Tibial artery (tissue), 4 donors: ENCODE measurements around the gene DERL2.

ENCODE experiments used
- DNase-seq, 2 donors: peaks; one replicate each; pipeline ENCODE4 v3.0.0-alpha.2; 2019
- H3K27ac ChIP-seq, 2 donors: fragments of 200-600 bp; sonication (generic) in 1 of 2; 1 replicate in 1 of 2; 2 replicates in 1 of 2; pipeline ENCODE4 v1.5.1; 2018 to 2019; ENCODE audit warnings: mild to moderate bottlenecking in 1 of 2
- H3K27me3 ChIP-seq, 2 donors: fragments of 200-600 bp; sonication (generic) in 1 of 2; one replicate each; pipeline versions ENCODE4 v1.5.1 to v1.6.0; 2016 to 2019
- H3K36me3 ChIP-seq, 3 donors: fragments of 200-600 bp; sonication (generic) in 2 of 3; one replicate each; pipeline ENCODE4 v1.5.1; 2016 to 2019; ENCODE audit warnings: mild to moderate bottlenecking in 2 of 3
- H3K4me1 ChIP-seq, 4 donors: fragments of 200-600 bp; sonication (generic) in 2 of 4; 1 replicate in 3 of 4; 2 replicates in 1 of 4; pipeline ENCODE4 v1.5.1; 2016 to 2019
- H3K4me3 ChIP-seq, 2 donors: fragments of 200-600 bp; sonication (generic) in 1 of 2; 1 replicate in 1 of 2; 2 replicates in 1 of 2; pipeline ENCODE4 v1.5.1; 2018 to 2019; ENCODE audit warnings: mild to moderate bottlenecking in 2 of 2
- H3K9me3 ChIP-seq, 3 donors: fragments of 200-600 bp; sonication (generic) in 1 of 3; one replicate each; pipeline ENCODE4 v1.5.1; 2016 to 2019
- intact Hi-C: fragments of 100-400 bp; cut with DNase I; formaldehyde crosslinking; loops from one replicate; pipeline ENCODE4 v1.15.0; 2023; ENCODE audit warnings: low total_unique reads
- TF ChIP-seq, protein P1 (sequence below), 2 experiments: fragments of 200-600 bp in 1 of 2; fragments of 450-650 bp in 1 of 2; IDR thresholded peaks; one replicate each; pipeline ENCODE4 v1.5.1; 2017 to 2019; ENCODE audit warnings: antibody characterized with exemption in 2 of 2, mild to moderate bottlenecking in 1 of 2, moderate library complexity in 1 of 2

DERL2 gene

DNA sequence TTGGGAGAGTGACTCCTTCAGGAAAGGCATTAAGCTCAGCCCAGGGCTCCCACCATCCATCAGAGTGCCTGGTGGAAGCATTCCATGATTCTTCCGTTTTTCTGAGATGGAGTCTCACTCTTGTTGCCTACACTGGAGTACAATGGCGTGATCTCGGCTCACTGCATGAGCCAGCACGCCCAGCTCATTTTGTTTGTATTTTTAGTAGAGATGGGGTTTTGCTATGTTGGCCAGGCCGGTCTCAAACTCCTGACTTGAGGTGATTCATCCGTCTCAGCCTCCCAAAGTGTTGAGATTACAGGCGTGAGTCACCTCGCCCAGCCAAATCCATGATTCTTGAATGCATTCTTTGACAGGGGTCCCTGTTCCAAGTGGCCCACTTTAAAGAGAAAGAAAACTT, 23.5 kb upstream of the DERL2 start:
- Histone ChIP-seq H3K27me3 (no peaks in the 10 kb centered on the region), H3K4me3 (no peak overlapping the region), H3K4me1 (no peaks in the 10 kb centered on the region), H3K27ac (no peak overlapping the region), H3K9me3 (no peaks in the 10 kb centered on the region), H3K36me3 (peaks cover 0 to 20% (median 5%) of the 10 kb centered on the region in 3 donors)
- intact Hi-C loops = no loop called here
- DNase-seq = no peak
- TF ChIP-seq, protein P1, sequence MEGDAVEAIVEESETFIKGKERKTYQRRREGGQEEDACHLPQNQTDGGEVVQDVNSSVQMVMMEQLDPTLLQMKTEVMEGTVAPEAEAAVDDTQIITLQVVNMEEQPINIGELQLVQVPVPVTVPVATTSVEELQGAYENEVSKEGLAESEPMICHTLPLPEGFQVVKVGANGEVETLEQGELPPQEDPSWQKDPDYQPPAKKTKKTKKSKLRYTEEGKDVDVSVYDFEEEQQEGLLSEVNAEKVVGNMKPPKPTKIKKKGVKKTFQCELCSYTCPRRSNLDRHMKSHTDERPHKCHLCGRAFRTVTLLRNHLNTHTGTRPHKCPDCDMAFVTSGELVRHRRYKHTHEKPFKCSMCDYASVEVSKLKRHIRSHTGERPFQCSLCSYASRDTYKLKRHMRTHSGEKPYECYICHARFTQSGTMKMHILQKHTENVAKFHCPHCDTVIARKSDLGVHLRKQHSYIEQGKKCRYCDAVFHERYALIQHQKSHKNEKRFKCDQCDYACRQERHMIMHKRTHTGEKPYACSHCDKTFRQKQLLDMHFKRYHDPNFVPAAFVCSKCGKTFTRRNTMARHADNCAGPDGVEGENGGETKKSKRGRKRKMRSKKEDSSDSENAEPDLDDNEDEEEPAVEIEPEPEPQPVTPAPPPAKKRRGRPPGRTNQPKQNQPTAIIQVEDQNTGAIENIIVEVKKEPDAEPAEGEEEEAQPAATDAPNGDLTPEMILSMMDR (IDR thresholded peaks at IDR 0.05) = no peak

DNA sequence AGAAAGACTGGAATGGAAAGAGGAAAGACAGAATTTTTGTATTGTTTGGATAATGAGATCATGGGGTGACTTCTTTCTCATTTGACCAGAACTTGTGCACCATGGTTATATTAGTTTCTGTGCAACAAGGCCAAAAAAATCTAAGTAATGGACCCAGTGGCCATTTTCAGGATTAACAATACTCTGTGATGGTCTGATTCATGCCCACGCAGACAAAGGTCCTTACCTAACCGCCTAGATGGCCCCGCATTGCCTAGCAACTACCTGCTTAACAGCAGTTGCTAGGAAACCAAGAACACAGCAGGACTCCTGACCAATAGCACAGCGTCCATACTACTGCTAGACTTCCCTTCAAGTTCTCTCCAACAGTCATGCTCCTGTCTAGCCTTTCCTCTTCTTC, 22.8 kb upstream of the DERL2 start:
- no peaks in the 10 kb centered on the region for H3K4me1 ChIP-seq
- no peak overlapping the region for H3K27ac ChIP-seq
- TF ChIP-seq, protein P1 (IDR thresholded peaks at IDR 0.05) = no peak
- peaks cover 0 to 16% (median 0%) of the 10 kb centered on the region in 3 donors for H3K36me3 ChIP-seq
- H3K9me3 ChIP-seq = no peaks in the 10 kb centered on the region
- H3K27me3 ChIP-seq = no peaks in the 10 kb centered on the region
- no peak overlapping the region for H3K4me3 ChIP-seq
- no peak for DNase-seq
- intact Hi-C loops = no loop called here

DNA sequence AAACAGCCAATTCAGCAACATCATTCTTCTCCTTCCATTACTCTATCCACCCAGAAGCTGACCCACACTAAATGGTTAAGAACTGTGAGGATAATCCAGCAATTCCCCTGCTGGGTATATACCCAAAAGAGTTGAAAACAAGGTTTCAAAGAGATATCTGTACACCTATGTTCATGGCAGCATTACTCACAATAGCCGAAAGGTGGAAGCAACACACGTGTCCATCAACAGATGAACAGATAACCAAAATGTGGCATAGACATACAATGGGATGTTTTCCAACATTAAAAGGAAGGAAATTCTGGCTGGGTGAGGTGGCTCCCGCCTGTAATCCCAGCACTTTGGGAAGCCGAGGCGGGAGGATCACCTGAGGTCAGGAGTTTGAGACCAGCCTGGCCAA, 20.3 kb upstream of the DERL2 start:
- no peak for DNase-seq
- H3K27ac ChIP-seq = no peak overlapping the region
- H3K9me3 ChIP-seq = no peaks in the 10 kb centered on the region
- TF ChIP-seq, protein P1 (IDR thresholded peaks at IDR 0.05) = no peak
- H3K4me1 ChIP-seq = peaks cover 0 to 4% (median 1%) of the 10 kb centered on the region in 4 donors
- no peak overlapping the region for H3K4me3 ChIP-seq
- intact Hi-C loops = no loop called here
- no peaks in the 10 kb centered on the region for H3K27me3 ChIP-seq
- peaks cover 0 to 16% (median 0%) of the 10 kb centered on the region in 3 donors for H3K36me3 ChIP-seq

DNA sequence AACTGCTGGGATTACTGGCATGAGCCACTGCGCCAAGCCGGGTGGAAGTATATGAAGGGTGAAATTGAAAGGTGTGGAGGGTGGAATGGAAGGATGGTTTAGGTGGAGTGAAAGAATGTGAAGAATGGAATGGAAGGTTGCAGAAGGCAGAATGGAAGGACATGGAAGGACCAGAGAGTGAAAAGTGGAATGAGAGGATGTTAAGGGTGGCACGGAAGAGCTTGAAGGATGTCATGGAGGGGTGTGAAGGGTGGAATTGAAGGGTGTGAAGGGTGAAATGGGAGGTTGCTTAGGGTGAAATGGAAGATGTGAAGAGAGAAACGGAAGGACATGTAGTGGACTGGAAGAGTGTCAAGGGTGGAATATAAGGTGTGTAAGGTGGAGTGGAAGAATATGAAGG, 16.6 kb upstream of the DERL2 start:
- intact Hi-C loops = no loop called here
- Histone ChIP-seq H3K9me3 (no peaks in the 10 kb centered on the region), H3K4me1 (peaks cover 0 to 24% (median 18%) of the 10 kb centered on the region in 4 donors), H3K27me3 (peaks cover 0 to 12% of the 10 kb centered on the region in 2 donors), H3K4me3 (no peak overlapping the region), H3K36me3 (peaks cover 0 to 10% (median 0%) of the 10 kb centered on the region in 3 donors), H3K27ac (no peak overlapping the region)
- DNase-seq = no peak
- TF ChIP-seq, protein P1 (IDR thresholded peaks at IDR 0.05) = no peak

DNA sequence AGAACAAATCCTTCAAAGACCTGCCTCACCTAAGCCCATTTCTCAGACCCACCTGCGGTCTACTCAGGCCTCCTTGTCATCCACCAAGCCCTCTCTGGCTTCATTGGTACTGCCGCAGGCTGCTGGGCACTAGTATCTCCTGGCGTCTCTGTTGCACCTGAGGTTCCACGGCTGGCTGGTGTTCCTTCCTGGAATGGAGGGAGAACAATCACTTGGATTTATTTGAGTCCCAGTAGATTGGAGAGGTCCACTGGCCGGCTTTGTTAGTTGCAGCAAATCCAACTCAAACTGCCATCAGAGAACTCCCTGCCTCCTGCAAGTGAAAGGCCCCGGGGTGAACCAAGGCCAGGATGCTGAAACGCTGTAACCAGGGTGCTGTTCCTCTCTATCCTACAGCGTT, 15.7 kb upstream of the DERL2 start:
- no peak overlapping the region for H3K27ac ChIP-seq

More for the DNA sequence above, 15.7 kb upstream of the DERL2 start:
- no peak overlapping the region for H3K4me3 ChIP-seq
- peaks cover 0 to 6% (median 0%) of the 10 kb centered on the region in 3 donors for H3K36me3 ChIP-seq
- TF ChIP-seq, protein P1 (IDR thresholded peaks at IDR 0.05) = no peak
- peaks cover 0 to 12% of the 10 kb centered on the region in 2 donors for H3K27me3 ChIP-seq
- H3K4me1 ChIP-seq = peaks cover 0 to 24% (median 18%) of the 10 kb centered on the region in 4 donors
- intact Hi-C loops = no loop called here
- H3K9me3 ChIP-seq = no peaks in the 10 kb centered on the region
- DNase-seq = no peak
